HEK293 (cell line): ENCODE measurements around the gene PCED1A.

Experiments
- GLI4 ChIP-seq: fragments of 450-650 bp; formaldehyde crosslinking; IDR thresholded peaks from 2 replicates; pipeline ENCODE4 v1.5.1; 2016; ENCODE audit warnings: missing biosample characterization, missing genetic modification characterization
- HOXA7 ChIP-seq: sonication (generic); formaldehyde crosslinking; IDR thresholded peaks from 2 replicates; pipeline ENCODE4 v1.8.1; 2022; ENCODE audit warnings: missing genetic modification reagents, borderline replicate concordance
- KLF1 ChIP-seq: fragments of 450-650 bp; formaldehyde crosslinking; IDR thresholded peaks from 2 replicates; pipeline ENCODE4 v1.5.1; 2016; ENCODE audit warnings: missing biosample characterization, missing genetic modification characterization
- REST ChIP-seq: fragments of 450-650 bp; formaldehyde crosslinking; IDR thresholded peaks from 2 replicates; pipeline ENCODE4 v1.5.1; 2016; ENCODE audit warnings: missing biosample characterization, missing genetic modification characterization
- SALL2 ChIP-seq: fragments of 450-650 bp; formaldehyde crosslinking; IDR thresholded peaks from 2 replicates; pipeline ENCODE4 v1.5.0; 2017; ENCODE audit warnings: missing biosample characterization, mild to moderate bottlenecking, missing genetic modification characterization, borderline replicate concordance
- ZNF138 ChIP-seq: fragments of 450-650 bp; formaldehyde crosslinking; IDR thresholded peaks from 2 replicates; pipeline ENCODE4 v1.5.1; 2016; ENCODE audit warnings: missing biosample characterization, missing genetic modification characterization, borderline replicate concordance
- ZNF155 ChIP-seq: fragments of 450-650 bp; formaldehyde crosslinking; IDR thresholded peaks from 2 replicates; pipeline ENCODE4 v1.5.1; 2016; ENCODE audit warnings: missing biosample characterization, missing genetic modification characterization
- ZNF248 ChIP-seq: fragments of 450-650 bp; formaldehyde crosslinking; IDR thresholded peaks from 2 replicates; pipeline ENCODE4 v1.5.1; 2017; ENCODE audit warnings: missing biosample characterization, missing genetic modification characterization
- ZNF639 ChIP-seq: fragments of 450-650 bp; formaldehyde crosslinking; IDR thresholded peaks from 2 replicates; pipeline ENCODE4 v1.5.1; 2016; ENCODE audit warnings: missing biosample characterization, missing genetic modification characterization
- TF ChIP-seq, protein P1 (sequence below): fragments of 450-650 bp; formaldehyde crosslinking; IDR thresholded peaks from 2 replicates; pipeline ENCODE4 v1.5.1; 2016; ENCODE audit warnings: missing biosample characterization, missing genetic modification characterization

- TF ChIP-seq ZNF248 (no peak), GLI4 (tag by site-specific recombination) (no peak), ZNF639 (tag by site-specific recombination) (no peak), ZNF155 (no peak), REST (tag by site-specific recombination) (no peak), SALL2 (no peak), HOXA7 (CRISPR knock-in tag) (no peak), KLF1 (tag by site-specific recombination) (no peak), ZNF138 (tag by site-specific recombination) (no peak)
- TF ChIP-seq, protein P1, sequence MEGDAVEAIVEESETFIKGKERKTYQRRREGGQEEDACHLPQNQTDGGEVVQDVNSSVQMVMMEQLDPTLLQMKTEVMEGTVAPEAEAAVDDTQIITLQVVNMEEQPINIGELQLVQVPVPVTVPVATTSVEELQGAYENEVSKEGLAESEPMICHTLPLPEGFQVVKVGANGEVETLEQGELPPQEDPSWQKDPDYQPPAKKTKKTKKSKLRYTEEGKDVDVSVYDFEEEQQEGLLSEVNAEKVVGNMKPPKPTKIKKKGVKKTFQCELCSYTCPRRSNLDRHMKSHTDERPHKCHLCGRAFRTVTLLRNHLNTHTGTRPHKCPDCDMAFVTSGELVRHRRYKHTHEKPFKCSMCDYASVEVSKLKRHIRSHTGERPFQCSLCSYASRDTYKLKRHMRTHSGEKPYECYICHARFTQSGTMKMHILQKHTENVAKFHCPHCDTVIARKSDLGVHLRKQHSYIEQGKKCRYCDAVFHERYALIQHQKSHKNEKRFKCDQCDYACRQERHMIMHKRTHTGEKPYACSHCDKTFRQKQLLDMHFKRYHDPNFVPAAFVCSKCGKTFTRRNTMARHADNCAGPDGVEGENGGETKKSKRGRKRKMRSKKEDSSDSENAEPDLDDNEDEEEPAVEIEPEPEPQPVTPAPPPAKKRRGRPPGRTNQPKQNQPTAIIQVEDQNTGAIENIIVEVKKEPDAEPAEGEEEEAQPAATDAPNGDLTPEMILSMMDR: no peak
These were observed 5.1 kb downstream of the PCED1A start for GRCh38 chr20:2835331-2835796.
